ENCODE measurements around the gene MEDAG.

DNA sequence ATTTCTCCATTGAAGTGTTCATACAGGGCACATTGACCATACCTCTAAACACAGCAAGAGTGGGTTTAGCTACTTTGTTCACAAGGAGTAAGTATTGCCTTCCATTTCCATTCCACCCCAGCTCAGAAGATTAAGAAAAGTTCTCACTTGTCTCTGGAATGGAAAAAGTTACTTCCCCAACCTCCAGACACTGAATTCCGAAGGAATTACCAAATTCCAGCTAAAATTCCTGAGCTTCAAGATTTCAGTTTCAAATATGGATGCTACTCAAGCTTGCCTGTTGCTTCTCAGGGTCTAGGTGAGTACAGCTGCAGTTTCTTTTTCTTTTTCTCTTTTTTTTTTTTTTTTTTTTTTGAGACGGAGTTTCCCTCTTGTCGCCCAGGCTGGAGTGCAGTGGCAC, 60.0 kb downstream of the MEDAG start:
- TF ChIP-seq, protein P1, sequence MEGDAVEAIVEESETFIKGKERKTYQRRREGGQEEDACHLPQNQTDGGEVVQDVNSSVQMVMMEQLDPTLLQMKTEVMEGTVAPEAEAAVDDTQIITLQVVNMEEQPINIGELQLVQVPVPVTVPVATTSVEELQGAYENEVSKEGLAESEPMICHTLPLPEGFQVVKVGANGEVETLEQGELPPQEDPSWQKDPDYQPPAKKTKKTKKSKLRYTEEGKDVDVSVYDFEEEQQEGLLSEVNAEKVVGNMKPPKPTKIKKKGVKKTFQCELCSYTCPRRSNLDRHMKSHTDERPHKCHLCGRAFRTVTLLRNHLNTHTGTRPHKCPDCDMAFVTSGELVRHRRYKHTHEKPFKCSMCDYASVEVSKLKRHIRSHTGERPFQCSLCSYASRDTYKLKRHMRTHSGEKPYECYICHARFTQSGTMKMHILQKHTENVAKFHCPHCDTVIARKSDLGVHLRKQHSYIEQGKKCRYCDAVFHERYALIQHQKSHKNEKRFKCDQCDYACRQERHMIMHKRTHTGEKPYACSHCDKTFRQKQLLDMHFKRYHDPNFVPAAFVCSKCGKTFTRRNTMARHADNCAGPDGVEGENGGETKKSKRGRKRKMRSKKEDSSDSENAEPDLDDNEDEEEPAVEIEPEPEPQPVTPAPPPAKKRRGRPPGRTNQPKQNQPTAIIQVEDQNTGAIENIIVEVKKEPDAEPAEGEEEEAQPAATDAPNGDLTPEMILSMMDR (IDR thresholded peaks at IDR 0.05 in 8 of 11, conservative IDR thresholded peaks at IDR 0.05 in 3 of 11), result no peak
- TF ChIP-seq POLR2A (IDR thresholded peaks at IDR 0.05), result no peak
